ENCODE data around the gene PPA2. TPM values are rescaled to one million over a fixed set of nuclear protein-coding genes. Genes with fewer than 3 reads are reported as not detected.
"Not testable (repeated sequence)": the region's sequence is repeated elsewhere in the genome, so short reads cannot be mapped to it uniquely, and the experiment has no call there.

The PPA2 gene
- total and polyA plus RNA-seq, 2 donors, result 60.1 to 80.1 TPM

DNA sequence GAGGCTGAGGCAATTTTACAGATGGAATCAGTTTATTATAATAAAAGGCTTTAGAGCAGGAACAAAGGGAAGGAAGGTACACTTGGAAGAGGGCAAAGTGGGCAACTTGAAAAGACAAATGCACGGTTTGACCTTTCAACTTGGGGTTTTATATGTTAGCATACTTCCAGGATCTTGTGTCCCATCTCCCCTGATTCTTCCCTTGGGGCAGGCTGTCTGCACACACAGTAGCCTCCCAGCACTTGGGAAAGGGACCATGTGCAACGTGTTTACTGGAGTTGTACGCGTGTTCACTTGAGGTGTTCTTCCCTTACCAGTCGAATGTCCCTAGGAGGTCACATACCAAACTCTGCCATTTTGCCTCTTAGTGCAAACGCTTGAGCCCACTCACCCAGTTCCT, 7.3 kb downstream of the PPA2 start:
- H3K4me1 ChIP-seq (ENCODE audit: control insufficient read depth in 2 of 2, insufficient read depth in 2 of 2, low read length in 2 of 2), result no peaks in the 10 kb centered on the region
- 98% methylated on average over 6 of the region's 6 CpGs for WGBS

DNA sequence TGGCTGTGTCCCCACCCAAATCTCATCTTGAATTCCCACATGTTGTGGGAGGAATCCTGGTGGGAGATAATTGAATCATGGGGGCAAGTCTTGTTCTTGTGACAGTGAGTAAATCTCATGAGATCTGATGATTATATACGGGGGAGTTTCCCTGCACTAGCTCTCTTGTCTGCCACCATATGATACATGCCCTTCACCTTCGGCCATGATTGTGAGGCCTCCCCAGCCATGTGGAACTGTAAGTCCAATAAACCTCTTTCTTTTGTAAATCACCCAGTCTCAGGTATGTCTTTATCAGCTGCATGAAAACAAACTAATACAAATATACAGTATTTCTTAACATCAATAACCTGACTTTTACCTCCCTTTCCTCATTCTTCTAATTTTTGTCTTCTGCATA, 9.3 kb downstream of the PPA2 start:
- not testable (repeated sequence) for DNase-seq (ENCODE audit: low read depth in 6 of 9, low spot score in 9 of 9); H3K4me1 ChIP-seq (ENCODE audit: control insufficient read depth in 2 of 2, insufficient read depth in 2 of 2, low read length in 2 of 2); H3K27me3 ChIP-seq (ENCODE audit: control insufficient read depth in 2 of 2, insufficient read depth in 1 of 2, low read length in 1 of 2); H3K4me3 ChIP-seq (ENCODE audit: low read length in 2 of 2); H3K9me3 ChIP-seq (ENCODE audit: control insufficient read depth in 2 of 2, insufficient read depth in 1 of 2, low read length in 1 of 2); H3K27ac ChIP-seq (ENCODE audit: low read depth in 1 of 2, low read length in 1 of 2); H3K36me3 ChIP-seq (ENCODE audit: control insufficient read depth in 2 of 2, insufficient read depth in 2 of 2, low read length in 1 of 2)
- 98% methylated on average over 2 of the region's 2 CpGs for WGBS

More for the DNA sequence above, 7.3 kb downstream of the PPA2 start:
- Histone ChIP-seq H3K27me3 (ENCODE audit: control insufficient read depth in 2 of 2, insufficient read depth in 1 of 2, low read length in 1 of 2) (no peaks in the 10 kb centered on the region), H3K27ac (ENCODE audit: low read depth in 1 of 2, low read length in 1 of 2) (no peak overlapping the region), H3K4me3 (ENCODE audit: low read length in 2 of 2) (no peak overlapping the region), H3K36me3 (ENCODE audit: control insufficient read depth in 2 of 2, insufficient read depth in 2 of 2, low read length in 1 of 2) (peaks cover 5 to 9% of the 10 kb centered on the region in 2 donors), H3K9me3 (ENCODE audit: control insufficient read depth in 2 of 2, insufficient read depth in 1 of 2, low read length in 1 of 2) (no peaks in the 10 kb centered on the region)
- DNase-seq (ENCODE audit: low read depth in 6 of 9, low spot score in 9 of 9), result no peak

DNA sequence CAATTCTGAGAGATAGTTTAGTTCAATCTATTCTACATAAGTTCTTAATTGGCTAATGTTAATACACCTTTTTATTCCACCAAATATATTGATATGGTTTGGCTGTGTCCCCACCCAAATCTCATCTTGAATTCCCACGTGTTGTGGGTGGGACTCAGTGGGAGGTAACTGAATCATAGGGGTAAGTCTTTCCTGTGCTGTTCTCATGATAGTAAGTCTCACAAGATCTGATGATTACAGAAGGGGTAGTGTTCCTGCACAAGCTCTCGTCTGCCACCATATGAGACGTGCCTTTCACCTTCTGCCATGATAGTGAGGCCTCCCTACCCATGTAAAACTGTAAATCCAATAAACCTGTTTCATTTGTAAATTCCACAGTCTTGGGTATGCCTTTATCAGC, 11.3 kb downstream of the PPA2 start:
- Histone ChIP-seq H3K27me3 (ENCODE audit: control insufficient read depth in 2 of 2, insufficient read depth in 1 of 2, low read length in 1 of 2) (no peaks in the 10 kb centered on the region), H3K4me3 (ENCODE audit: low read length in 2 of 2) (no peak overlapping the region), H3K27ac (ENCODE audit: low read depth in 1 of 2, low read length in 1 of 2) (no peak overlapping the region), H3K4me1 (ENCODE audit: control insufficient read depth in 2 of 2, insufficient read depth in 2 of 2, low read length in 2 of 2) (no peaks in the 10 kb centered on the region), H3K9me3 (ENCODE audit: control insufficient read depth in 2 of 2, insufficient read depth in 1 of 2, low read length in 1 of 2) (no peaks in the 10 kb centered on the region), H3K36me3 (ENCODE audit: control insufficient read depth in 2 of 2, insufficient read depth in 2 of 2, low read length in 1 of 2) (peaks cover 5 to 9% of the 10 kb centered on the region in 2 donors)
- DNase-seq (ENCODE audit: low read depth in 6 of 9, low spot score in 9 of 9), result no peak
- 98% methylated on average over 3 of the region's 3 CpGs for WGBS

DNA sequence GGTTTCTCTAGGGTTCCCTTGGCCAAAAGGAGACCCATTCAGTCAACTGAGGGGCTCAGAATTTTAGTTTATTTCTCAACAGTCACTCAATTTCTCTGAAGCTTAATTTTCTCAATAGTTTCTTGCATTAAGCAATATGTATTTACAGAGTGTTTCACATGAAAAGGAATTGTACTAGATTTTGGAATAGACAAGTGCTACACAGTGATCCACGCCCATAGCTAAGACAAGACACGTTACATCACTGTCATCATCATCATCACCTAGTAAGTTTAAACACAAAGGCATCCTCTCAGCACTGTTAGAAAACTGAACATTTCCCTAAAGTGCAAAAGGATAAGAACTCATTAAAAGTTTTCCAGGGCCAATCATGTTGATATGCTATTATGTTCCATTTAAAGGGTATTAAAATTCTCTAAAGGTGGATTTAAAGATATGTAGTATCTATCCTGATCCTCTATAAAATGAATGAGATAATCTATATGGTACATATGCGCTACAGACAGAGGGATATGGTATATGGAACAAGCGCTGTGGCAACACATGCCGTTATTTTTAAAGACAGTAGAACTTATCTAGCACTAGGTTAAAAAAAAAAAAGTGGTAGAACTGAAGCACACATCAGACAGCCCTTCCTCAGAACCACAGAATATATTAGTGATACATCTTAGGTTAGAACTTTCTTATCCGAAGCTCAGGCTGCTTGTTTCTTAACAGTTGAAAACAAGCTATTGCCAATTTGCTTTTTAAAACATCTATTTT, 12.1 kb downstream of the PPA2 start:
- no peaks in the 10 kb centered on the region for H3K27me3 ChIP-seq (ENCODE audit: control insufficient read depth in 2 of 2, insufficient read depth in 1 of 2, low read length in 1 of 2)
- no peak overlapping the region for H3K4me3 ChIP-seq (ENCODE audit: low read length in 2 of 2)
- DNase-seq (ENCODE audit: low read depth in 6 of 9, low spot score in 9 of 9), result no peak
- no peaks in the 10 kb centered on the region for H3K9me3 ChIP-seq (ENCODE audit: control insufficient read depth in 2 of 2, insufficient read depth in 1 of 2, low read length in 1 of 2)
- WGBS, result 98% methylated on average over 6 of the region's 6 CpGs
- H3K36me3 ChIP-seq (ENCODE audit: control insufficient read depth in 2 of 2, insufficient read depth in 2 of 2, low read length in 1 of 2), result peaks cover 4 to 5% of the 10 kb centered on the region in 2 donors
- H3K4me1 ChIP-seq (ENCODE audit: control insufficient read depth in 2 of 2, insufficient read depth in 2 of 2, low read length in 2 of 2), result no peaks in the 10 kb centered on the region
- no peak overlapping the region for H3K27ac ChIP-seq (ENCODE audit: low read depth in 1 of 2, low read length in 1 of 2)

DNA sequence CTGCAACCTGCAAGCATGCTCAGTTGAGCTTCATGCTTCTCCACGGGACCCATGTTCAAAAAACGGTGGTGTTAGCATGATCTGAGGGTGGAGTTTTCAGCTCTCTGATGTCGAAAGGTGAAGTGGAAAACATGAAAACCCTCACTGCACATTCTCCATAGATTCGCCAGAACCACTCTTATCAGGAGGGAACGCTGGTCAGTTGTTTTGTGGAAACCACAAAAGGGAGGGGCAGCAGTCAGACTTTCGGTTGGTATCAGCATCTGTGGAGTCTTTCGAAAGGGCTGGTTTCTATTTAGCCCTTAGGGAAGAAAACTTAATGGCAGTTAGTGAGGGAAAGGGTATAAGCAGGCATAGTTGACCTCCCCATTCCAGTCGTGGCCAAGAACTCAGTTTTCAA, 12.6 kb downstream of the PPA2 start:
- no peak overlapping the region for H3K4me3 ChIP-seq (ENCODE audit: low read length in 2 of 2)
- no peak for DNase-seq (ENCODE audit: low read depth in 6 of 9, low spot score in 9 of 9)
- peaks cover 0 to 3% of the 10 kb centered on the region in 2 donors for H3K36me3 ChIP-seq (ENCODE audit: control insufficient read depth in 2 of 2, insufficient read depth in 2 of 2, low read length in 1 of 2)
- 91% methylated on average over 8 of the region's 8 CpGs for WGBS
- no peaks in the 10 kb centered on the region for H3K4me1 ChIP-seq (ENCODE audit: control insufficient read depth in 2 of 2, insufficient read depth in 2 of 2, low read length in 2 of 2)
- H3K27ac ChIP-seq (ENCODE audit: low read depth in 1 of 2, low read length in 1 of 2), result no peak overlapping the region
- H3K27me3 ChIP-seq (ENCODE audit: control insufficient read depth in 2 of 2, insufficient read depth in 1 of 2, low read length in 1 of 2), result no peaks in the 10 kb centered on the region
- no peaks in the 10 kb centered on the region for H3K9me3 ChIP-seq (ENCODE audit: control insufficient read depth in 2 of 2, insufficient read depth in 1 of 2, low read length in 1 of 2)

DNA sequence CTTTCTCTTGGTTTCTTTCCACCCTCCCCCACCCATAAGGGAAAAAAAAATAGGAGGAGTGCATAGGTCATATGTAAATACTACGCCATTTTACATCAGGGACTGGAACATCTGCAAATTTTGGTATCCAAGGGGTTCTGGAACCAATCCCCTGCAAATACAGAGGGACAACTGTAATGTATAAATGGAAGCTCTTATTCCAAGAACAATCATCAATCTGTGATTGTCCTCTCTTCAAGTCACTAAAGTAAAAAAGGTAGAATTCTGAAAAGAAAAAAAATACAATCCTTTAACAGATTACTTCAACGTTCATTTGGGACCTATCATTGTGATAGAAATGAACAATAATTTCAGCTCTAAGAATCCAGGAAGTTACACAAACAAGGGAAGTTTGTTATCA, 13.6 kb downstream of the PPA2 start:
- Histone ChIP-seq H3K9me3 (ENCODE audit: control insufficient read depth in 2 of 2, insufficient read depth in 1 of 2, low read length in 1 of 2) (no peaks in the 10 kb centered on the region), H3K36me3 (ENCODE audit: control insufficient read depth in 2 of 2, insufficient read depth in 2 of 2, low read length in 1 of 2) (peaks cover 0 to 3% of the 10 kb centered on the region in 2 donors), H3K27ac (ENCODE audit: low read depth in 1 of 2, low read length in 1 of 2) (no peak overlapping the region), H3K4me3 (ENCODE audit: low read length in 2 of 2) (no peak overlapping the region), H3K4me1 (ENCODE audit: control insufficient read depth in 2 of 2, insufficient read depth in 2 of 2, low read length in 2 of 2) (no peaks in the 10 kb centered on the region), H3K27me3 (ENCODE audit: control insufficient read depth in 2 of 2, insufficient read depth in 1 of 2, low read length in 1 of 2) (no peaks in the 10 kb centered on the region)
- DNase-seq (ENCODE audit: low read depth in 6 of 9, low spot score in 9 of 9), result no peak
- WGBS, result 88% methylated on average over 2 of the region's 2 CpGs

DNA sequence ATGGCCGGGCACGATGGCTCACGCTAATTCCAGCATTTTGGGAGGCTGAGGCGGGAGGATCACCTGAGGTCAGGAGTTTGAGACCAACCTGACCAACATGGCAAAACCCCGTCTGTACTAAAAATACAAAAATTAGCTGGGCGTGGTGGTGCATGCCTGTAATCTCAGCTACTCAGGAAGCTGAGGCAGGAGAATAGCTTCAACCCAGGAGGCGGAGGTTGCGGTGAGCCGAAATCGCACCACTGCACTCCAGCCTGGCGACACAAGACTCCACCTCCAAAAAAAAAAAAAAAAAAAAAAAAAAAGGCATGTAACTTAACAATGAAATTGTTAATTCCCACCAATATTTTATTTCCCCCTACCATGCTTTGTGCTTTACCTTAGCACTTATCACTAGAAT, 15.3 kb downstream of the PPA2 start:
- H3K4me1 ChIP-seq (ENCODE audit: control insufficient read depth in 2 of 2, insufficient read depth in 2 of 2, low read length in 2 of 2); H3K4me3 ChIP-seq (ENCODE audit: low read length in 2 of 2); H3K9me3 ChIP-seq (ENCODE audit: control insufficient read depth in 2 of 2, insufficient read depth in 1 of 2, low read length in 1 of 2); H3K27ac ChIP-seq (ENCODE audit: low read depth in 1 of 2, low read length in 1 of 2); H3K27me3 ChIP-seq (ENCODE audit: control insufficient read depth in 2 of 2, insufficient read depth in 1 of 2, low read length in 1 of 2); DNase-seq (ENCODE audit: low read depth in 6 of 9, low spot score in 9 of 9); H3K36me3 ChIP-seq (ENCODE audit: control insufficient read depth in 2 of 2, insufficient read depth in 2 of 2, low read length in 1 of 2): not testable (repeated sequence)
- 93% methylated on average over 11 of the region's 11 CpGs for WGBS

DNA sequence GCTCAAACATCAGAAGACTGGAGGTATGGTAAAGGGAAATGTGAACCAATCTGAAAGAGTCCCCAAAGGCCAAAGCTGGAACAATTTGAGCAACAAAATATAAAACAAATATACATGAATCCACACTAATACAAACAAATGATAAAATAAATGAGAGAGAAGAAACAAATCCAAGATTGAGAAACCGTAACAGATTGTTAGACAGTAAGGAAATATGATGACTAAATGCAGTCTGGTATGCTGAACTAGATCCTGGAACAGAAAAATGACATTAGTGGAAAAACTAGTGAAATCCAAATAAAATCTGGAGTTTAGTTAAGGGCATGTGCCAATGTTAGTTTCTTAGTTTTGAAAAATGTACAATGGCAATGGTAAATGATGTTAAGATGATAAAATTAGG, 15.9 kb downstream of the PPA2 start:
- no peaks in the 10 kb centered on the region for H3K27me3 ChIP-seq (ENCODE audit: control insufficient read depth in 2 of 2, insufficient read depth in 1 of 2, low read length in 1 of 2)
- H3K4me1 ChIP-seq (ENCODE audit: control insufficient read depth in 2 of 2, insufficient read depth in 2 of 2, low read length in 2 of 2), result no peaks in the 10 kb centered on the region
- WGBS, result 96% methylated on average over 1 of the region's 1 CpG
- peaks cover 0 to 6% of the 10 kb centered on the region in 2 donors for H3K36me3 ChIP-seq (ENCODE audit: control insufficient read depth in 2 of 2, insufficient read depth in 2 of 2, low read length in 1 of 2)
- no peak for DNase-seq (ENCODE audit: low read depth in 6 of 9, low spot score in 9 of 9)
- H3K27ac ChIP-seq (ENCODE audit: low read depth in 1 of 2, low read length in 1 of 2), result no peak overlapping the region
- H3K4me3 ChIP-seq (ENCODE audit: low read length in 2 of 2), result no peak overlapping the region
- H3K9me3 ChIP-seq (ENCODE audit: control insufficient read depth in 2 of 2, insufficient read depth in 1 of 2, low read length in 1 of 2), result no peaks in the 10 kb centered on the region

DNA sequence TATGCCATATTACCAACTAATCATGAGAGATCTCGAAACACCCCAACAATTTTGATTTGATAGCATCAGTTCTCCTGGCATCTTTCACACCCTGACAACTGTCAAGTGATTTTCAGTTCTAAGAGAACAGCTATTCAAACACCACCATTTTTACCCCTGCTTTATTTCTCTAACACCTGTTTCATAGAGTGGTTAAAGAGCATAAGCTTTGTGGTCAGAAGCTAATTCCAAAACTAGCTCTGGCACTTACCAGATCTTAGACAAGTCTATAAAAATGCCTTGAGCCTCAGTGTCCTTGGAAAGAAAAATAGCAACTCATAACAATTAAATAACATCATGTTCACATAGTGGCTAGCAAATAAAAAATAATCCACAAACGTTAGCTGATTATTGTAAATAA, 17.9 kb downstream of the PPA2 start:
- DNase-seq (ENCODE audit: low read depth in 6 of 9, low spot score in 9 of 9), result no peak
- Histone ChIP-seq H3K36me3 (ENCODE audit: control insufficient read depth in 2 of 2, insufficient read depth in 2 of 2, low read length in 1 of 2) (peaks cover 0 to 12% of the 10 kb centered on the region in 2 donors), H3K27ac (ENCODE audit: low read depth in 1 of 2, low read length in 1 of 2) (no peak overlapping the region), H3K4me1 (ENCODE audit: control insufficient read depth in 2 of 2, insufficient read depth in 2 of 2, low read length in 2 of 2) (no peaks in the 10 kb centered on the region), H3K4me3 (ENCODE audit: low read length in 2 of 2) (no peak overlapping the region), H3K27me3 (ENCODE audit: control insufficient read depth in 2 of 2, insufficient read depth in 1 of 2, low read length in 1 of 2) (no peaks in the 10 kb centered on the region), H3K9me3 (ENCODE audit: control insufficient read depth in 2 of 2, insufficient read depth in 1 of 2, low read length in 1 of 2) (no peaks in the 10 kb centered on the region)
- 98% methylated on average over 2 of the region's 2 CpGs for WGBS
